Measurements from ENCODE around the gene SIGLEC9.
"Not testable (repeated sequence)": the region's sequence is repeated elsewhere in the genome, so short reads cannot be mapped to it uniquely, and the experiment has no call there.

SIGLEC9 gene

GRCh38 chr19:51161867-51162496 is 37.3 kb downstream of the SIGLEC9 start:
- no peak for TF ChIP-seq ZFX (IDR thresholded peaks at IDR 0.05)
- TF ChIP-seq CTCF (conservative IDR thresholded peaks at IDR 0.05) = no peak
- H3K27ac ChIP-seq = no peak overlapping the region

- H3K27ac ChIP-seq = no peak overlapping the region
These were observed 38.6 kb downstream of the SIGLEC9 start for GRCh38 chr19:51163257-51163656.

GRCh38 chr19:51164215-51164614 is 39.5 kb downstream of the SIGLEC9 start:
- H3K27ac ChIP-seq = no peak overlapping the region
- TF ChIP-seq CTCF (conservative IDR thresholded peaks at IDR 0.05) (no peak), ZFX (IDR thresholded peaks at IDR 0.05) (no peak)

More at GRCh38 chr19:51163257-51163656, 38.6 kb downstream of the SIGLEC9 start:
- TF ChIP-seq ZFX (IDR thresholded peaks at IDR 0.05) (no peak), CTCF (conservative IDR thresholded peaks at IDR 0.05) (no peak)

- no peak for TF ChIP-seq CTCF (conservative IDR thresholded peaks at IDR 0.05)
- no peak overlapping the region for H3K27ac ChIP-seq
These were observed 42.3 kb downstream of the SIGLEC9 start for GRCh38 chr19:51166846-51167490.

- H3K27ac ChIP-seq = no peak overlapping the region
- TF ChIP-seq ZFX (IDR thresholded peaks at IDR 0.05) (no peak), CTCF (conservative IDR thresholded peaks at IDR 0.05) (no peak)
These were observed 44.0 kb downstream of the SIGLEC9 start for GRCh38 chr19:51168564-51169282.

GRCh38 chr19:51169283-51169918 is 44.7 kb downstream of the SIGLEC9 start:
- TF ChIP-seq CTCF (conservative IDR thresholded peaks at IDR 0.05) = peak; percentile 94
- H3K27ac ChIP-seq = not testable (repeated sequence)

- no peak overlapping the region for H3K27ac ChIP-seq
- TF ChIP-seq ZFX (IDR thresholded peaks at IDR 0.05) = no peak
- TF ChIP-seq CTCF (conservative IDR thresholded peaks at IDR 0.05) = no peak
These were observed 47.5 kb downstream of the SIGLEC9 start for GRCh38 chr19:51172223-51172622.

All from C4-2B (cell line).